GM18498 (cell line): ENCODE measurements around the gene N4BP2L1.
A peak's percentile ranks its signal among the peaks of the same experiment; 100 is the strongest.

ENCODE experiments used
- ATAC-seq: cut with Tn5 transposase; IDR thresholded peaks from one replicate; pipeline ENCODE4 v1.9.1; 2021; ENCODE audit warnings: mild to moderate bottlenecking, moderate library complexity; ENCODE audit not compliant: unreplicated experiment

N4BP2L1 gene

DNA sequence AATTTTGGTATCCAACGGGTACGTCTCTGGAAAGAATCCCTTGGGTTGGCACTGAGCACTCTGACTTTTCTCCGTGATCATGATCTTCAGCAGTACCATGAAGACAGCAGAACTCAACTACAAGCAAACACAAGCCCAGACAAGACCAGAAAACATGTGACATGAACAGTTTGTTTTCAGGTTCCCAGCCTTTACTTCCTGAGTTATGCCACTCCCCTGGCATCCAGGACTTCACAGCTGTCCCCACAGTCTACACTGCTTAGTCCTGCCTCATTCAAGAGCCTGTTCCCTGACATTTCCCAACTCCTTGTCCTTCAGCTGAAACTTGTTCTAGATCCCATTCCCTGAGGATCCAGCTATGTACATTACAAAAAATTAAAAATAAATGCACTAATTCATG is 4.9 kb upstream of the N4BP2L1 start:
- no peak for ATAC-seq

DNA sequence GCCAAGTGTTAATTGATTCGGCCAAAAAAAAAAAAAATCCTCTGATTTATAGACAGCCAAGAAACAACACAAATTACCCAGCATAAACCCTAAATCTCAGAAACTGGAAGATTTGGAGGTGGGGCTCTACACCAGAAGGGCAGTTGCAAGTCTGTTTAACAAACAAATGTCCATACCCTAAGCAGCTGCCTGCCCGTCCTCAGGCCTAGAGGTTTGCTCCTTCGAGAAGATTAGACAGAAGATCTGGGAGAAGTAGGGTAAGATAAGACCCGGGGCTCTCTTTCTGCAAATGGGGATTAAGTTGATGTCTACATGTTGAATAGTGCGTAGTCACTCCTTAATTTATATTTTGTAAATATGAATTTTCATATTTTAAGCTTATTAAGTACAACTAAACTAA is 3.4 kb upstream of the N4BP2L1 start:
- ATAC-seq: no peak

DNA sequence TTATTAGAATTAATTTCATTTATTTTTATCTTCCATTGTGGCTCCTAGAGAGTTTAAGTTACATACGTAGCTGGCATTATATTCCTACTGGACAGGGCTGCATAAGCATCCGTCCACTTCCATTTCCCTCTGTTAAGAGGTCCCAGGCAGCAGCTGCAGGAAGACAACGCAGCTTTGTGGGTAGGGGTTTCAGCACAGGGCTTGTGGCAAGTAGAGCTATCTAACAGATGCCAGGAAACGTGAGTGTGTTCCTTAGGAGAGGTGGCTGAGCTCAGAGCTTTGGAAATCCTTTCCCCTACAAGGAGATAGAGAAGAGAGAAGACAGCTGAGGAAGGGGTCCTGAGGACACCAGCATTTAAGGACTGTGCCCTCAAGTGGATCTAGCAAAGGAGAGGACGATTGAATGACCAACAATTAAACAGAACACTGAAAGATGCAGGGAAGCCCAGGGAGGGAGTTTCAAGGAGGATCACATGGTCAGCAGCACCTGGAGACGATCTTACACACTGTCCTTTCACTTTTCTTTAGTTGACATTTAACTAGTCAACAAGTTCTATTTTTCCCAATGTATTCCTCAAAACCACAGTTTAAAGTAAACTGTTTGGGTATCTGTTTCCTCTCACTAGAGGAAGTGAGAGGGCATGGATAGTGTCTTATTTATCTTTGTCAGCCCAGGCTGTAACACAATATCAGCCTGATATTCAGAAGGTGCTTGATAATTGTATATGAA is 2.3 kb upstream of the N4BP2L1 start:
- no peak for ATAC-seq

DNA sequence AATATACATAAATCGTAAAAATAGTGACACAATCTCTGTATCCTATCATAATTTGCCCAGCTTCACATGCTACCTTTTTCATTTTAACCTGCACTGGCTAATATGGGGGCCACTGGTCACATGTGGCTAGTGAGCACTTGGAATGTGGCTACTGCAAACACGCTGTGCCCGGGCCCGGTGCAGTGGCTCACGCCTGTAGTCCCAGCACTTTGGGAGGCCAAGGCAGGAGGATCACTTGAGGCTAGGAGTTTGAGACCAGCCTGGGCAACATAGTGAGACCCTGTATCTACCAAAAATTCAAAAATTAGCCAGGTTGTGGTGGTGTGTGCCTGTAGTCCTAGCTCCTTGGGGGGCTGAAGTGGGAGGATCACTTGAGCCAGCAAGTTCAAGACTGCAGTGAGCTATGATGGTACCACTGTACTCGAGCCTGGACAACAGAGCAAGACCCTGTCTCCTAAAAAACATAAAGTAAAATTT is 1.5 kb upstream of the N4BP2L1 start:
- ATAC-seq: no peak

DNA sequence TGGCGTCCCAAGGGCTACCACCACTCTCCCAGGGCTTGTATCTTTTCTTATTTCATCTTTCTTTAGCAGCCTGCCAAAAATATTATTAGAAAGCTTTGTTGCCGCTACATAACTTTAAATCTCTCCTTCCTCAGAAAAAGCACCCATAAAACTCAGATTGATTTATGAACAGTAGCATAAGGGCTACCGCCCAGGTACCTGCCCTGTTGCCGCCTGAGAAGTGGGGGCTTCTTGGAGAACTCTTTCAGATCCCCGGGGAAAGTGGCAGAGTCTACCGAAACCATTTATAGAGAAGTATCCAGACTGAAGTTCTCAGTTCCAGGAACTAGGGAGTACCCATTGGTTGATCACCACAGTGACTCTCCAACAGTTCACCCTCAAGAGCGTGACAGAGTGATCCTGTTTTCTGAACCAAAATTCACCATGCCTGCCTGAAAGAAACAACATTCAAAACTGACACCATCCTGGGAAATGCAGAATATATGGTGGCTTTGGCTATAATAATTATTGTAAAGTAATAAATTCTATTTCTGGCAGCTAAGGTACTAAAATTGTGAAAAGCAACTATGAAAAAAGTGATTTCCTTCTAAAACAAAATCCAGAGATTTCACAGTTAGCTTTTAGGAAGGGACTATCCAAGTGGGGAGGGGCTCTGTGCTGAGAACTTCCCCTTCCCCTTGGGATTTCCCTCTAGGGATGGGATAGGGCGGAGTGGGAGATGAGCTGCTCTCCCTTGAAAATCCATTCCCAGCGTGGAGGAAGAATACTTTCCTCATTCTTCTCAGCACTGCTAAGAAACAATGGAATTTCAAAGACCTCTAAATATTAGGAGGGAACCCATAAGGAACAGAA is 877 bp upstream of the N4BP2L1 start:
- ATAC-seq: no peak

DNA sequence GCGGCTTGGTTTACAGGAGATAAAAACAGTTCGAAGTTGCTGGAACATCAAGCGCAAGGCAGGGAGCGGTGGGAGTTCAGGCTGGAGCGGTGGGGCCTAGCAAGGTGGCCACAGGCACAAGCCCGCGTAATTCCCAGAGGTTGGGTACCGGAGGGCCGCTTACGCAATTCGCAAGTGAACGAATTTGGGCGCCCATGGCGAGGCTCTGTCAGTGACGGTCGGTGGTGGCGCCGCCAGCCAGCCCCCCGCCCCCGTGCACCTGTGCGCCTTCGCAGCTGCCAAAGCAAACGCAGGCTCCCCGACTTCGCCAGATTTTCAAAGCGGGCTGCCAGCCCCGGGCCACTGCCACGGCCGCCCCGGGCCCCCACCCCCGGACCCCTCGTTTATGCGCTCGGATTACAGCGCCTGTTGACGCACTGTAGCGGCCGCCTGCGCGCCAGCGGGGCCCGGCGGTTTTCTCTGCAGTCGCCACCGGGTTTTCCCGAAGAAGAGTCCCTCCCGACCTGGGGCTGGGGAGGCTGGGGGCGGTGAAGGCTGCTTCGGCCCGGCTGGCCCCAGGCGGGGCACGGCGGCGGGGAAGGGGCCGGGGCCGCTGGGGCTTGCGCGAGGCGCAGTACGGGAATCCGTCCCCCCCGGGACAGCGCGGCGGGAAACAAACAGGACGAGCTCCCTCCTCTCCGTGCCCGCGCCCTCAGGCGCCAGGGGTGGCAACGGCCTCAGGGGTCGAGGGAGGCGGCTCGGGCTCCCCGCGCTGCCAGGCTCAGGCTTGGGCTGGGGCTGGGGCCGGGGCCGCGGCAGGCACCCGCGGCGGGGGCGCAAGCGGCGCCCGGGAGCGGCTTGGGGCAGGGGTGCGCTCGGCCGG is 709 bp downstream of the N4BP2L1 start:
- peak; percentile 20 for ATAC-seq

DNA sequence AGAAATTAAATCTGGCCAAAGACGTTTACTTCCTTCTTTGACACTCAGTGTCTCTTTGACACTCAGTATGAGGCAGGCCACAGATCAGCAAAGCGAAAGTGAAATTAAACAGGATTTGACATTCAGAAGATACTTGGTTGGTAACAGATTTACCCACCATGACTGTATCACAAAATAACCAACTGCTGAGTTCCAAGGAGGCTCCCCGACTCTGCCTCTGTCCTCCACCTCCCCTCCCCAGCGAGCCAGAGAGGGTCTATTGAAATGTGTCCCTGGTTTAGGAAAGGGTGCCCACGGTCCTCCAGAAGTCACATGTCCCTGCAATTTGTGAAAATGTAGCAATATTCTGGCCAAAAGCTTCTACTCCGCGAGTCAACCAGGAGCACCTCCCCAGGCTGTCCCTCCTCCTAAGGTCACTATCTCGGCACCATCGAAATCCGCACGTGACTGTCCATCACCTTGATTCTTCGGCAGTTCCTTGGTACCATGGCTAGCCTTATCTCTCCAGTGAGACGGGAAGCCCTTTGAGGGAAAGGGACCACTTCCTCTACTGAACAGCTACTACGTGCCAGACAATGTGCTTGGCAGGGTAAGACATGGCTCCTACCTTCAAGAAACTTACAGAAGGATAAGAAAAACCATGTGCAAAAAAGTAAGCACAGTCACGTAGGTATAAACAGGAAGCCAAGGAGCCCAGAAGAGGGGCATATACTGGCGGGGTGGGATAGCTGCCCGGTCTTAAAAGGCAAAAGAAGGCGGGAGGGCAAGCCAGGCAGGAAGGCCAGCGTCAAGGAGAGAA is 1.5 kb downstream of the N4BP2L1 start:
- peak; percentile 40 for ATAC-seq

DNA sequence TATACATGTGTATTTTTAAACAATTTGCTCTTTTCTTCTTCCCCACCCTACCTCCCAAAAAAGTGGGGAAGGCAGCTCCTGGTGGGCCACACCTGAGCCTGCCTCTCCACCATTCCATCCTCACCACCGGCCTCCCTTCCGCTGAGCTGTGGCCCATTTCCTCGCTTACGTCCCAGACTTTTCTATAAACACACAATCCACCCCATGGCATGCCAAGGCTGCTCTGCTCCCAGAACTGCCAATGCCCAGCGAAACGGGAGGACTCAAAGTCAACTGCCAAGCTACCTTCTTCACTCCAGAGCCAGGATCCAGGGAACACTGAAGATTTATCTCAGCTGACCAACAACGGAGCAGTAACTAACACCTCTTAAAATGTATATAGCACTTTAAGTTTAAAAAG is 2.8 kb downstream of the N4BP2L1 start:
- ATAC-seq: no peak

DNA sequence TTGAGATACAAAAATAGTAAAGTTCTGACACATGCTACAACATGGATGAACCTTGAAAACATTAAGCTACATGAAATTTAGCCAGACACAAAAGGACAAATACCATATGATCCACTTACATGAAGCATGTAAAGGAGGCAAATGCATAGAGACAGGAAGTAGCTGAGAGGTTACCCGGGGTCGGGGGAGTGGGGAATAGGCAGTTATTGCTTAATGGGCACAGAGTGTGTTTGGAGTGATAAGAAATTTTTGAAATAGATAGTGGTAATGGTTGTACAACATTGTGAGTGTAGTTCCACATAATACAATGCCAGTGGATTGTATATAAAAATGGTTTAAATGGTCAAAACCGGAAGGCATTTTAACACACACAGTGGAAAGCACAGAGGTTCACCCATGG is 4.3 kb downstream of the N4BP2L1 start:
- ATAC-seq: no peak

DNA sequence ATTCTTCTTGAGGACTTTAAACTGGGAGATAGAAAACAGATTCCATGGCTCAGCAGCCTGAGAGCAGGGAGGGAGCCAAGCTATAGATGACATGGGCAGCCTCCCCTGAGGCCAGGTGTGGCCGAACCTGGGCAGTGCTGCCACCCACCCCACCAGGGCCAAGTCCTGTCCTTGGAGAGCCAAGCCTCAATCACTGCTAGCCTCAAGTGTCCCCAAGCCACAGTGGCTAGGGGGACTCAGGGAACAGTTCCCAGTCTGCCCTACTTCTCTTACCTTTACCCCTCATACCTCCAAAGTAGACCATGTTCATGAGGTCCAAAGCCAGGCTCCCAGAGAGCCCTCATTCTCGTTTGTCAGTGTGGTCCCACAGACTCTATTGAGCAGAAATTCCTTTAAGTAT is 8.1 kb downstream of the N4BP2L1 start:
- ATAC-seq: no peak

DNA sequence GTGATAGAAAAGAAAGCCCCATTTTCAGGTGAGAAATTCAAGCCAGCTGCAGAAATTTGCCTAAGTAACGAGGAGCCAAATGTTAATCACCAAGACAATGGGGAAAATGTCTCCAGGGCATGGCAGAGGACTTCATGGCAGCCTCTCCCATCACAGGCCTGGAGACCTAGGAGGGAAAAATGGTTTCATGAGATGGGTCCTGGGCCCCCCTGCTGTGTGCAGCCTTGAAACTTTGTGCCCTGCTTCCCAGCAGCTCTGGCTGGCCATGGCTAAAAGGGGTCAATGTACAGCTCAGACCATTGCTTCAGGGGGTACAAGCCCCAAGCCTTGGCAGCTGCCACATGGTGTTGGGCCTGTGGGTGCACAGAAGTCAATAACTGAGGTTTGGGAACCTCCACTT is 9.9 kb downstream of the N4BP2L1 start:
- ATAC-seq: no peak

DNA sequence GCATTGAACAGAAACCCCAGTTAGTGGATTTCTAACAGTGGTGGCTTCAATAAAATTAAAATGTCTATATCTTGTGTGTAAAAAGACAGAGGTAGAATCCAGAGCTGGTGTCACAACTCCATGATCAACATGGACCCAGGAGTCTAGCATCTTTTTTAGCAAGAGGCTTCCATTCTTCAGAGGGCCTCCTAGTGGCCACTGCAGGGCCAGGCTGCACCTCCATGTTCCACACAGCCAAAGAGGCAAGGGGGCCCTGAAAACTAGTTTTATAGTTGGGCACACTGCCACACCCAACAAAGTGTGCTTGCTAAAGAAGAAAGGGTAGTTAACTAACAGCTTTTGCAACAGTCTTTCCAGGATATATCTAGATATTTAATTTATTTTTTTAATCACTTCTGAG is 12.9 kb downstream of the N4BP2L1 start:
- no peak for ATAC-seq

DNA sequence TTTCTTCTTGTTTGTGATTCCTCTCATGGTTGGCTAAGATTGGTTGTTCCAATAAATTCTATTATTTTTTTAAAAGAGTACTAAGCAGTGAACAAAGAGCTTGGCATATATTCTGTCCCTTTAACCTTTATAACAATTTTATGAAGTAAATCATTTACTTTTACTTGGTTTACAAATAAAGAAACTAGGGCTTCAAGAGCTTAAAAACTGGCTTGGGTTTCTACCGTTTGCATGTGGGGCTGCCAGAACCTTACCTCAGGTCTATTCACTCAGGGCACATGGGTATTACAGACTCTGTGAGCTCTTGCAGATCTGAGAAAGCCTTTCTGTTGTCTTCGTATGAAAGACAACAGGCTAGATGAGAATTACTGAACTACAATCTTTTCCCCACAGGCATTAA is 13.3 kb downstream of the N4BP2L1 start:
- ATAC-seq: no peak

DNA sequence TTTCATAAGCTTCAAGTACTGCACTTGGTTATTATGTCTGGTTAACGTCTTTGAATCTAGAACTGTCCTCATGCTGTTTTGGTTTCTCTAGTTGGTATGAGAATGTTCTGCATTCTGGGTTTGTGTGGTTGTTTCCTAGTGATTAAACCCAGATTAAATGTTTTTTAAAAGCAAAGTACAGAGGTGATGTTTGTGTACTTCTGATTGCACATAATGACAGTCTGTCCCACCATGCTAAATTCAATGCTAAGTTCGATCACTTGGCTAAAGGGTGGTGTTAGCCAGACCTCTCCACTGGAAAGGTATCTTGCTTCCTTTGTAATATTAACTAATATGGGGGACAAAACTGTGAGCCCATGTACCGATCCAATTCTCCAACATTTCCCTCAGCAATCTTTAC is 14.6 kb downstream of the N4BP2L1 start:
- no peak for ATAC-seq

DNA sequence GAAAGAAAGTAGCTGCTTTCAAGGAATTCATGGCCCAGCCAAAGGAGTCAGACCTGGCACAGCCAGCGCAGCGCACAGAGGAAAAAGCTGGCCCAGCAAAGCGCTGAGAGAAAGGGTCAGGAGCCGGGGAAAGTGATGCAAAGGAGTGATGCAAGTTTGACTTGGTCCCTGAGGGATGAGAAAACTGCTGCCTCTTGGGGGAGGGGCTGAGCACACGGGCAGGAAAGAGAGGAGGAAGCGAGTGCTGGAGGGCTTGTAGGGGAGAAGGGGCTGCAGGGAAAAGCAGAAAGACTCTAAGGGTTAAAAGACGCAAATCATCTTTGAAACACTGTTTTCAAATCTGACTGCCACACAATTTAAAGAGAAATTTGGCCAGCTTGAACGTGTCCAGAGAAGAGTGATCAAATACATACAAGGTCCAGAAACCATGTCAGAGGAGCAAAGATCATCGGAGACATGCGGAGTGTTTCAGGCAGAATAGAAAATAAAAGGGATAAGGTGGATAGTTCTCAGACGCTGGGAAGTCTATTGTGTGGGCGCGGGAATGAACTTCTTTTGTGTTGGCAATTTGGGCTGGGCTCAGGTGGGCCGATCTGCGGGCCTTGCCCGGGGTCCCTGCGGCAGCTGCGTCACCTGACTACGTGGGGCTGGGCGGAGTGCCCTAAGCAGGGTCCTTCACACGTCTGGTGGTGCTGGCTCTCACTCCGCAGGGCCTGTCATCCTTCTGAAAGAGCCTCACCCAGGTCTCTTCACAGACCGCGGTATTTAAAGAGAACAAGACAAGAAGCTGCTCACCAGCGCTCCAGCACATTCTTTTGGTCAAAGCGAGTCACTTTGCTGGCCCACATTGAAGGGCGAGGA is 18.1 kb downstream of the N4BP2L1 start:
- ATAC-seq: no peak

DNA sequence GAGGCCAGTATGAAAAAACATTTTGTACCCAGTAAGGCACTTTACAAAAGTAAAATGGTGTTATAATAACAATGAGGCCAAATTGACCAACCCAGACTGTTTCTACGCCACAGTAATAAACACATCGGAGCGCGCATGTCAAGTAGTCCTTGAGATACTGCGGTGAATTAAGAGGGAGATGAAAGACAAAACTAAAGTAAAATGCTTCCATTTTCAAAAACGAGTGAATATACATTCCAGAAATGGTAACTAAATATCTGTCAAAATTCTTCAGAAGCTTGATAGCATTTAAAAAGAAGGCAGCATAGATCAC is 19.0 kb downstream of the N4BP2L1 start:
- ATAC-seq: no peak

DNA sequence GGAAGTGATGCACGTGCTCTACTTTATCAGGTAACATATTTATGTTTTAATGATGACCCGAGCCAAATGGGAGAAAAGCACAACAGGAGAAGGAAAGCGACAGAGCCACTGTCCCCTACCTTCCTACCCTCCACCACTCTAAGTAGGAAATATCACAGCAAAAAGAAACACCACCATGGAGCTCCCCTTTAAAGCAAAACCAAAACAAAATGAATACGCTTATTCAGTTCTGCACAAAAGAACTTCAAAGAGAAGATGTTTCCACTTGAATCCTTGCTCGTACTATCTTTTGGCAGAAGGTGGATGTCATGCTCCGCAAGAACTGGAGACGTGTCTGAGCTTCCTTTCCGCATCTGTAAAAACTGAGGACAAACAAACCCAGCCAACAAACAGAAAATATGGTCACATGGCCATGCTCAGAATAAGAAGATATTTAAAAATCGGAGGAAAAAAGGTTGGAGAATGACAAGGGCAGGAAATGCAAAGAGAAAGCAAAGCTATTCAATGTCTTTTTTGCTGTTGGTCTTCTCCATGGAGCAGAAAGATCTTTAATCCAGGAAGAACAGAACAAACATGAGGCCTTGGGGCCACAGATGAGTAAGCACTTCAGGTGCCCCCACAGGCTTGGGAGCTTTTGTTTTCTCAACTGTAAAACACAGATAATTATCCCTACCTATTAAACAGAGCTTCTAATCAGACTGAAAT is 19.5 kb downstream of the N4BP2L1 start:
- ATAC-seq: no peak

DNA sequence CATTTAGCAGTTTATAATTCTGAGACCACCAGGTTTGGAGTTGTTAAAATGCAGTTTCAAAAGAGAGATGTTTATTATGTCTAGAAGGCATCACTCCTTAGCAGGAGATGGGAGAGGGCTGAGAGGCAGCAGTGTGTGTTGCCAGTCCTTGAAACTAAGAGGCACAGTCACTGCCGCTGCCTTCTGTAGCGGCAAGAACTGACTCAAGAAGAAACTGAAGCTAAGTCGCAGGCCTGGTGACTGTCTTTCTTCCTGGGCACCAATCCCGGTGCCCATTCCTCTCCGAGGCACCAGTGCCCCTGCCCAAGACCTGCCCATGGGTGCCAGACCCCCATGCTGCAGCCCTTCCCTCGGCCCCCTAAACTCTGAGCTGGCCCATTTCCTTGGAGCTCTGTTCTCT is 20.1 kb downstream of the N4BP2L1 start:
- no peak for ATAC-seq

DNA sequence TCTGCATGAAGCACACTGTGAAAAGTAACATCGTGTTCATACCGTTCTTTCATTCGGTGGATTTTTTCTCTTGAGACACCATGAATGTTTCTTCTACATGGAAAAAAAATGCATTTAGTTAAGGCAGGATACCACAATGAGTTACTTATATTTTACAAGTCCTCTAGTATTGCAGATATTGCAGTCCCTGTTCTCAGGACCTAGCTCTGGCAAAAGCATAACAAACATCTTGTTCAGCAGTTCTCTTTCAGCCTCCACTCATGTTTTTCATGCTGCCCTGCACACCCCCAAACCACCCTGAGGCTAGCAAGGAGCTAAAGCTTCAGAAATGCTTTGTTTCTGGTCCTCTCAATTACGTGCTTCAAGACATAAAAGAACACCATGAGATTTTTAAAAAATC is 24.8 kb downstream of the N4BP2L1 start:
- no peak for ATAC-seq
